Left ventricle myocardium inferior (tissue), 1 donor: ENCODE data around the gene NACAD. TPM values are rescaled to one million over a fixed set of nuclear protein-coding genes. Genes with fewer than 3 reads are reported as not detected.
A peak's percentile ranks its signal among the peaks of the same experiment; 100 is the strongest.
"Not testable (repeated sequence)": the region's sequence is repeated elsewhere in the genome, so short reads cannot be mapped to it uniquely, and the experiment has no call there.

Experiments
- DNase-seq: peaks from one replicate; pipeline ENCODE4 v3.0.0-alpha.2; 2020
- H3K27ac ChIP-seq: fragments of 200-600 bp; replicated peaks from 2 replicates; pipeline ENCODE4 v1.8.0; 2021
- H3K27me3 ChIP-seq: fragments of 200-600 bp; 2 replicates; pipeline ENCODE4 v1.8.0; 2021; ENCODE audit warnings: low read depth
- H3K36me3 ChIP-seq: fragments of 200-600 bp; 2 replicates; pipeline ENCODE4 v1.8.0; 2021
- H3K4me1 ChIP-seq: fragments of 200-600 bp; 2 replicates; pipeline ENCODE4 v1.8.0; 2021
- H3K4me3 ChIP-seq: fragments of 200-600 bp; 2 replicates; pipeline ENCODE4 v1.8.0; 2021; ENCODE audit warnings: mild to moderate bottlenecking, moderate library complexity
- H3K9me3 ChIP-seq: fragments of 200-600 bp; replicated peaks from 2 replicates; pipeline ENCODE4 v1.8.0; 2021
- CTCF ChIP-seq: fragments of 200-600 bp; IDR thresholded peaks from 2 replicates; pipeline ENCODE4 v1.8.0; 2021; ENCODE audit warnings: antibody characterized with exemption, mild to moderate bottlenecking, borderline replicate concordance
- intact Hi-C: fragments of 100-400 bp; cut with micrococcal nuclease; formaldehyde crosslinking; loops from one replicate; pipeline ENCODE4 v1.11.0; 2022
- total RNA-seq: library from RNA; stranded (reverse); fragmentation: NEBNext Ultra II Directional; extraction: Animal tissue kit (Norgen Biotek cat#: 25700); gene quantifications from one replicate; pipeline ENCODE4 v1.2.1, GENCODE V29; 2021
- donor health status: DM: no; HTN: yes; CAD: no; lungs with severe emphysema.

The NACAD gene
- total RNA-seq, 1 donor from 2014 or later, result 3.8 TPM

- H3K27me3 ChIP-seq, result no peaks in the 10 kb centered on the region
- peaks cover 23% of the 10 kb centered on the region for H3K4me1 ChIP-seq
- DNase-seq, result no peak
- no peaks in the 10 kb centered on the region for H3K9me3 ChIP-seq
- H3K27ac ChIP-seq, result no peak overlapping the region
- intact Hi-C loops, result no loop called here
- H3K4me3 ChIP-seq, result no peak overlapping the region
- TF ChIP-seq CTCF, result no peak
- no peaks in the 10 kb centered on the region for H3K36me3 ChIP-seq
These were observed 26.2 kb upstream of the NACAD start for GRCh38 chr7:45114926-45115325.

- H3K27ac ChIP-seq, H3K9me3 ChIP-seq, intact Hi-C loops, H3K36me3 ChIP-seq, H3K27me3 ChIP-seq, H3K4me3 ChIP-seq, DNase-seq: not testable (repeated sequence)
- H3K4me1 ChIP-seq, result peaks cover 30% of the 10 kb centered on the region
These were observed 25.5 kb upstream of the NACAD start for GRCh38 chr7:45114257-45114656.

GRCh38 chr7:45112648-45113047, 23.9 kb upstream of the NACAD start:
- DNase-seq, result no peak
- H3K36me3 ChIP-seq, result peaks cover 14% of the 10 kb centered on the region
- H3K4me1 ChIP-seq, result peaks cover 46% of the 10 kb centered on the region
- H3K27ac ChIP-seq, result peak overlapping the region; percentile 98
- TF ChIP-seq CTCF, result no peak
- H3K27me3 ChIP-seq, result no peaks in the 10 kb centered on the region
- no peaks in the 10 kb centered on the region for H3K9me3 ChIP-seq
- intact Hi-C loops, result no loop called here
- peak overlapping the region; percentile 73 for H3K4me3 ChIP-seq

GRCh38 chr7:45111298-45112223, 22.8 kb upstream of the NACAD start, which contains the start of gene TBRG4:
TSS of gene TBRG4 (minus strand) at chr7:45111697. CDS start at chr7:45109237, 2,460 bp downstream.
- Histone ChIP-seq H3K9me3 (no peaks in the 10 kb centered on the region), H3K27me3 (no peaks in the 10 kb centered on the region), H3K4me3 (peak within 1 kb of the TSS; percentile 73), H3K4me1 (peaks cover 57% of the 10 kb centered on the region), H3K36me3 (peaks cover 25% of the 10 kb centered on the region), H3K27ac (peak within 1 kb of the TSS; percentile 98)
- TF ChIP-seq CTCF, result peak; percentile 50
- peak; percentile 96 for DNase-seq
- intact Hi-C loops, result no loop called here

GRCh38 chr7:45108863-45109262, 20.1 kb upstream of the NACAD start:
- no peak for TF ChIP-seq CTCF
- no peaks in the 10 kb centered on the region for H3K27me3 ChIP-seq
- H3K4me1 ChIP-seq, result peaks cover 83% of the 10 kb centered on the region
- intact Hi-C loops, result no loop called here
- no peak overlapping the region for H3K4me3 ChIP-seq
- peaks cover 52% of the 10 kb centered on the region for H3K36me3 ChIP-seq
- H3K9me3 ChIP-seq, result no peaks in the 10 kb centered on the region
- DNase-seq, result no peak
- no peak overlapping the region for H3K27ac ChIP-seq

GRCh38 chr7:45107356-45107755, 18.6 kb upstream of the NACAD start:
- no peak for DNase-seq
- Histone ChIP-seq H3K27ac (no peak overlapping the region), H3K36me3 (peaks cover 67% of the 10 kb centered on the region), H3K27me3 (no peaks in the 10 kb centered on the region), H3K9me3 (no peaks in the 10 kb centered on the region), H3K4me1 (peaks cover 85% of the 10 kb centered on the region), H3K4me3 (no peak overlapping the region)
- TF ChIP-seq CTCF, result no peak
- intact Hi-C loops, result no loop called here
